Right hindlimb (tissue), 1 donor: ENCODE data around the gene DAPK1.

Source experiments
- DNase-seq: peaks from one replicate; pipeline ENCODE4 v3.0.0-alpha.2; 2018

The DAPK1 gene

GRCh38 chr9:87570000-87570908 lies 72.6 kb downstream of the DAPK1 start:
- DNase-seq, result no peak

GRCh38 chr9:87572719-87573118 lies 75.1 kb downstream of the DAPK1 start:
- no peak for DNase-seq

DNA sequence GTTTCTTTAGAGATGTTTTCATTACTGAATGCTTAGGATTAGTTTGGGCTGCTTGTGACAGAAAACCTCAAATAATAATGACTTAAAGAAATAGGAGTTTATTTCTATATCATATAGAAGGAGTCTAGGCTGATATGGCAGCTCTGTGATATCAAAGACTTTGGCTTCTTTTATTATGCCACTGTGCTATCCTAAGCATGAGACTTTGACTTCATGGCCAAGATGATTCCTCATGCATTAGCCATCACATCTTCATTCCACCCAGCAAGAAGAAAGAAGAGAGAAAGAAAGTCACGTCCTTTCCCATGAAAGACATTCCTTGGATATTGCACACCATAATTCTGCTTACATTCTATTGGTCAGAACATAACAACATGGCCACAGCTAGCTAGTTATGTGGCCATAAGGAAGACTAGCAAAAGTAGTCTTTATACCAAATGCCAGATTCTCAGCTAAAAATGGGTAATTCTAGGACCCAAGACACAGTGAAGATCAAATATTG lies 76.2 kb downstream of the DAPK1 start:
- no peak for DNase-seq

DNA sequence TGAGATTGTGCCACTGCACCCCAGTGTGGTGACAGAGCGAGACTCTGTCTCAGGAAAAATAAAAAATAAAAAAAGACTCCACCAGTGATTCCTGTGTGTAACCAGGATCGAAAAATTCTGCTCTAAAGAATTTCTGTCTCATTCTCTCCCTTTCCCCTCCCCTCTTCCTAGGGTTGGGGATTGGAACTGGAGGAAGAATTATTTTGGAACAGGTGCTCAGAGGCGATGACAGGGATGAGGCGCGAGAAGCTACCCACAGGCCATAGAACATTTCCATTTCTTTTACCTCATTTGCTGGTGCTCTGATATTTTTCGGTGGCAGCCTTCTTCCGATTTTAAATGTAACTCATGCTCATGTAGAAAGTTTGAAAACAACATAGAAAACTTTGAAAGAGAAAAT lies 80.1 kb downstream of the DAPK1 start:
- no peak for DNase-seq

DNA sequence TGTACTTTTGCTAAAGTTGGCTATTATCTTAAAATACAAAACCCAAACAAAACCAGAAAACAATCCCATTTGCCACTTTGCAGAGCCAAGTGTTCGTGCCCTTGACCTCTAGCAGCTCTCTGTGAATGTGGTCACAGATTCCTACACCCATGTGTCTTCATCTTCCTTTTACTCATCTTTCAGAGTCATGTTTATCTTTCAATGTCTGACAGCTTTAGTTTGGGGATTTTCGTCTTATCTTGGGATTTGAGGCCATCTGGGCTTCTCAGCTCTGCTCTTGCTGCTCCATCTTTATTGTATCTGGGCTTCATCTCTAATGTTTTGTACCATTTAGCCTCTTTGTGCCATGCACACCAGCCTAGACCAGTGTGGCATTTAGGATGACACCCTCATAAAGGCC lies 81.0 kb downstream of the DAPK1 start:
- no peak for DNase-seq

DNA sequence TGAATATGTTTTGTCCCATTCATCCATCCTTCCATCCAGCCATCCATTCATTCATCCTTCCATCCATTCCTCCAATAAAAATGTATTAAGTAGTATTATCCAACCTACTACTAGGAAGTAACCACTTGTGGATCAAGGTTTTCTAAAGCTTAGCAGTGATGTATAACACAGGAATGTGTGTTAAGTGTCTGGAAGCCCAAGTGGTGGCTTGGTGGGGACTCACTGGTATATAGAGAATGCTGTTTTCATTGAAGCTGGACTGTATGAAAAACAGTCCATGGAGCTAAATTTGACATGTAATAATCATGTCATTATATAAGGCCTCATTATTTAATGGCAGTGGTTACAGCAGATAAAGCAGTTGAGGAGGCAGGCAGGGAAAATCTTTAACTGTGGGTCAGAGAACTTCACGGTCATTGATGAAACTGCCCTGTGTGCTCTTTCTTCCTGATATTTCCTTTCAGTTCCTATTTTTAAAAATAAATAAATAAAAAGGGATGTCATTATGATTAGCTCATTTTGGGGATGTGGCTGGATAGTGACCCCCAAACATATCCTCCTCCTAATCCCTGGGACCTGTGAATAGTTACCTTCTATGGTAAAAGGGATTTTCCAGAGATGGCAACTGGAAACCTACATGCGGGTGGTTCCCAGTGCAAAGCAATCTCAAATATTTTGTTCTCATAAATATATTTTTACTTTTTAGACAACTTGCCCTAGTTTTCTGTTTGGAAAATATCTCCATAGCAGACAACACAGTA lies 82.3 kb downstream of the DAPK1 start:
- no peak for DNase-seq

GRCh38 chr9:87580941-87581438 lies 83.3 kb downstream of the DAPK1 start:
- no peak for DNase-seq

GRCh38 chr9:87581513-87581912 lies 83.8 kb downstream of the DAPK1 start:
- no peak for DNase-seq

DNA sequence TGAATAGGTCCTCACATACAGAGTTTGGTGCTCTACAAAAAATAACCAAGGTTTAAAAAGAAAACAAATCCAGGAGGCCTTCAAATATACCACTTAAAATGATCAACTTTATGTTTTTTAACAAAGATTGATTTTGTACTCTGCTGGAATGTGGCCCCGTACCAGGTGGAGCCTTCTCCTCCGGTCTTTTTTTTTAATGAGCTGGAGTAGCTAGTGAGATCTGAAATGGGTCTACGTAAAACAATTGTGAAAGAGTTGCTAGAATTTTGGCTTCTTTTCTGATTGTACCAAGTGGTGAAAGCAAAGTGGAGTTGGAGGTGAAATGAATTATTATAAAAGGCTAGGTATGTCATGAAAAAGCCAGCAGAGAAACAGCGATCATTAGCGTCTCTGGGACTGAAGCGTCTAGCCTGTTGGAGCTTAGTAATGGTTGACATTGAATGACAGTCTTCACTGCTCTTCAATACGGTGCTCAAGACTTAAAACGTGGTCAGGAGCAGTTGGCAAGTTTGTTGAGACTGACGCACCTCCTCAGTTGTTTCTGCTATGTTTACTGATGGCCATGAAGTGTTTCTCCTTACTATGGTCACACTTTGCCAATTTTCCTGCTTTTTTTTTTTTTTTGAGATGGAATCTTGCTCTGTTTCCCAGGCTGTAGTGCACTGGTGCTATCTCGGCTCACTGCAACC lies 84.4 kb downstream of the DAPK1 start:
- no peak for DNase-seq

- DNase-seq, result no peak
These were observed 86.7 kb downstream of the DAPK1 start for GRCh38 chr9:87584326-87584725.

DNA sequence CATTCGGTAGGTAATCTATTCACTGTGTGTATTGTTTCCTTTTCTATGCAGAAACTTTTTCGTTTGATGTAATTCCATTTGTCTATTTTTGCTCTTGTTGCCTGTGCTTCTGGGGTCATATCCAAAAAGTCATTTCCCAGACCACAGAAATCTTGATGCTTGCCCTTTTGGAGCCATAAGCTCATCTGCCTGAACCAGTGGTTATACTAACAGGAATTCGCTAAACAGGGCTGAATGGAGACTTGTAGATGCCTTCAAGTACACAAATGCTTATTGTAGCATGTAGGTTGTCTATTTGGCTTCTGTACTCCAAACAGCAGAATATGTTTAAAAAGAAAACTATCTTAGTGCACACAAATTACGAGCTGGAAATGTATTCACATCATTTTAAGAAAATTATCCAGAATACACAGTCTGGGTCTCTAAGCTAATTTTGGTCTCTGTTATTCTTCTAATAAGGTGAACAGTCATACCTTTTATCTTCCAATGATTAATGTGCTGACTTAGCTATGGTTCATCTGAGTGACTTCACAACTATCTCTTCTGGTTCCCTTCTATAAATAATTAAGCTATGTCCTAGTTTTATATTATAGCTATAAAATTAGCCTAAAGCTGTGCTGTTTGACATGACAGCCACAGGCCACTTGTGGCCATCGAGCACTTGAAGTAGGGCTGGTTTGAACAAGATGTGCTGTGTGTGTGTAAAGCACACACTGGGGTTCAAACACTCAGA lies 87.6 kb downstream of the DAPK1 start:
- no peak for DNase-seq

DNA sequence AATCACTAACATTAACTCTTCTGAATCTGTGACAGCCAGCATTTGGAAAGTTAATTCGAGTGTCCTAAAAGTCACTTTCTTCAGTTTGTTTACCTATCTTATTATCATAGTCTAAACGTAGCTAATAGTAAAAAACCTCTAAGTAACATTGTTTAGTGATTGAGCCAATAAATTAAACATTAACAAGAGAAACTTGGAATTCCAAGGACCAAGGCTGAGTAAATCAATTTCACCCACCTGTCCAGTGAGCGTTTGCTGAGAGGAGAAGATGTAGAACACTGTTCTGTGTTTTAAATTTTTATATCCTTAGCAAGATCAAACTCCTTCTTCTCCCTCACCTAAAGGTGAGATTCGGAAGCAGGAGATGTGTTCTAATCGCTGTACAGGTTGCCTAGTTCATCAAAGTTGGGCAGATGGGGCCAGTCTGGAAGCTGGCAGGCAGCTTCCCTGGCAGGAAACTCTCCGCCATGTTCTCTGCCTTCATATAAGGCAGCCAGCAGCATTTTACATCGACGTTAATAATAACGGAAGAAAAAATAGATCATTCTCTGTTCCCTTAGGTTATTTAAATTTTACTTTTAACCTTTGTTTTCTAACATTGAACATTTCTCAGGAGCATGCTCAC lies 89.2 kb downstream of the DAPK1 start:
- no peak for DNase-seq

DNA sequence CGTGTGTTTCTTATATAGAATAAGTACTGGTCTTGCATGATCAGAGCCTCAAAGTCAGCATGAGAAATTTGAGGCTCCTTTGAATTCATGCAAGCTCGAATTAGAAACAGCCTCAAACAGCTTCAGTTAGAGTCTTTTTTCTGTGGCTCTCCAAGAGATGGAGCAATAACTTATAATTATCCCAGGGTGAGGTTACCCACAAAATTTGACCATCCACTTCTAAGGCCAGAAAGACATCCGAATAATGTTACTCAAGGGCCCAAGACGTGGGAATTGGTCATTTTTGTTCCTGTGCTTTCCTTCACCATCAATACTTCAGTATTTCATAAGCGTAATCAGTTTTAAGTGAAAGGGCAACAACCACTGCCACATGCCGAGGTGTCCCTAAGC lies 89.7 kb downstream of the DAPK1 start:
- DNase-seq, result no peak

DNA sequence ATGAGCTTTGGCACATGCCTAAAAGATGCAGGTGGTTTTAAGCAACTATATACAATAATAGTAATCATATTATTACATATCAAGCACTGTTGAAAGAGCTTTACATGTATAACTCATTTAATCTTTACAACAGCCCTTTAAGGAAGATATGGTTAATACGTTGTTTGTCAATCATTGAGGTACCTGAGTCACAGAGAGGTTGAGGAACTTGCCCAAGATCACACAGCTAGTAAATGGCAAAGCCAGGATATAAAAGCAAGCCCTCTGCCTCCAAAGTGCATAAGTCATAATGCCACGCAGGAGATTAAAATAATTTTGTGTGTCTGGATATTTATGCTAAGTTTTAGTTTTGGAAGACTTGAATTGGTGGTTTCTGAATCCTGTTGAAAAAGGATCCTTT lies 90.2 kb downstream of the DAPK1 start:
- no peak for DNase-seq

- no peak for DNase-seq
These were observed 90.7 kb downstream of the DAPK1 start for GRCh38 chr9:87588339-87588738.

DNA sequence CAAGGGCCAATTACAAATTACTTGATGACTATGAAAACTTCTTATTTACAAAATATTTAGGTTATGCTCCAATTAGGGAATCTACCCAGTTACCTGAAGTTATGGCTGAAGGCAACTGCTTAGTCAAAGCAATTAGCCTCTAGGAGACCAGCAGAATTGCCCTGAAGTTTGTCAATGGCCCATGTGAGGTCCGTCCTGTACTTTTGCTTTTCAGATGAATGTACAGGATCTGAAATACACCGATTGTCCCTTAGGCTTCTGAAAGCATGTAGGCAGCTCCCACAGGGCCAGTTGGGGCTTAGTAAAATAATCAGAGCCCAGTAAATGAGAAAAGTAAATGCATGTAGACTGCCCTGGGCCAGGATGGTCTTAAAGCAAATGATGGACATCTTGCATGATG lies 93.3 kb downstream of the DAPK1 start:
- no peak for DNase-seq

- peak; percentile 48 for DNase-seq
These were observed 95.1 kb downstream of the DAPK1 start for GRCh38 chr9:87592554-87593358.

- no peak for DNase-seq
These were observed 95.8 kb downstream of the DAPK1 start for GRCh38 chr9:87593359-87593980.

DNA sequence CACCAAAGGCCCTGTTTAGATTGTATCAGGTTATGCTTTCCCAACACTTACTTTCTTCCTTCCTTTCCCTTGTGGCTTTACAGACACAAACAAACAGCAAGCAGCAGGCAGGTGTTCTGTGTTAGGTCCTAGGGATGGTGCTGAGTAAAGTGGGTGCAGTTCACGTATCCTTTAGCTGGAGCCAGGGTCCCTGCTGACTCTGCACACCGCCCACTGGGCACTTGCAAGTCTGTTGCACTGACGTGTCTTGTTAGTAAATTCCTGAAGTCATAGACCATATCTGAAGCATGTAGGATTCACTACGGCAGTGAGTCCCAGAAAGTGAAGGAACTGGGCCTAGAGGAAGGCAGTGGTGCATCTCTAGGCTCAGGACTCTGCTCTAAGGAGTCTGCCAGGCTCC lies 96.5 kb downstream of the DAPK1 start:
- DNase-seq, result no peak

DNA sequence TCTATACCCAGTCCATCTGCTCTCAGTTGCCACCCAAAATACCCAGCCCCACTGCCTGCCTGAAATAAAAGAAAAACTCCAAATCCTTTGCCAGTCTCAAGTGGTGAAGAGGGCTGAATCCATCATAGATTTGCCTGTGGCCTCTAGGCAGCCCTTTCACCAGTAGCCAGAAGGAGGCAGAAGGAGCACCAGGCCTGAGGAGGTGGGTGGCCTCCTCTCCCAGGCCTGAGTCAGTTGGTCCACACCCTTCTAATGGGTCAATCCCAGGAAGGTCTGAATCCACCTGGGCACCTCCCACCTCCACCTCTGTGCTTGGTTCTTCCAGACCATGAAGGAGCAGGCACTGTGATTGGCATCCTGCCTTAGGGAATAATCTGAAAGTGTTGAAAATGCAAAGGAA lies 97.0 kb downstream of the DAPK1 start:
- no peak for DNase-seq

GRCh38 chr9:87595610-87596009 lies 97.9 kb downstream of the DAPK1 start:
- peak; percentile 56 for DNase-seq
